ENCODE measurements around the gene ITSN2. TPM values are rescaled to one million over a fixed set of nuclear protein-coding genes. Genes with fewer than 3 reads are reported as not detected.
A peak's percentile ranks its signal among the peaks of the same experiment; 100 is the strongest.

The ITSN2 gene
- total and polyA plus RNA-seq, 2 experiments from 2014 or later = 20.3 to 34.4 TPM

DNA sequence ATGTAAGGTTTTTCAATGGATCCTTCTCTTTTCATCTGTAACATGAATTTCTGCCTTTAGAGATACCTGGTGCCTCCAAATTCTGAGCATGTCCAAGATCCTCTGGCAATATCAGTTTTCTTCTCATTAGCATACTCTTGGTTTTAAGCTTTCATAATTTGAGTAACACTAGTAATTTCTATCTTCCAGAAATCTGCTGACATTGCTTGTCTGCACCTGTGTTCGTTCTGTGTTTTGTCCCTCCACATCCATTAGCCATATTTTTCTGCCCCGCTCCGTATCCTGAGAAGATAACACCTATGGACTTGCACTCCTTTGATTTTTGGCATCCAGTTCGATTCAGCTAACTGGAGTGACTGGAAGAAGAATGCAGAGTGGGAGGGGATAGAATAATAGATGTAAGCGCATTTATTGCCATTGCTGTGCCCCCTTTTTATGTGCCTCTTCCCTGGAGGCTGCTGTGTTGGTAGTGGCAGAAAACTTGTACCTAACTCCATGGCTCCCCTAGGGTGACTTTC lies 32.3 kb upstream of the ITSN2 start:
- Histone ChIP-seq H3K27ac (no peak overlapping the region), H3K9me3 (ENCODE audit: low read depth) (no peaks in the 10 kb centered on the region), H3K4me3 (no peak overlapping the region), H3K9me2 (replicated peaks; ENCODE audit: insufficient read depth) (no peaks in the 10 kb centered on the region), H2AFZ (no peak overlapping the region), H3K36me3 (replicated peaks; ENCODE audit: insufficient read depth, low read depth) (no peaks in the 10 kb centered on the region), H3K27me3 (no peaks in the 10 kb centered on the region), H3K4me2 (no peak overlapping the region), H4K20me1 (ENCODE audit: insufficient read depth, poor library complexity, severe bottlenecking) (no peaks in the 10 kb centered on the region), H3K79me2 (no peaks in the 10 kb centered on the region), H3K4me1 (ENCODE audit: insufficient read depth) (no peaks in the 10 kb centered on the region)
- no peak for TF ChIP-seq EZH2 (IDR thresholded peaks at IDR 0.05; ENCODE audit: borderline replicate concordance)
- no peak for TF ChIP-seq EZH2phosphoT487 (IDR thresholded peaks at IDR 0.05; ENCODE audit: low read depth, severe bottlenecking, unreplicated experiment)
- TF ChIP-seq, protein P1, sequence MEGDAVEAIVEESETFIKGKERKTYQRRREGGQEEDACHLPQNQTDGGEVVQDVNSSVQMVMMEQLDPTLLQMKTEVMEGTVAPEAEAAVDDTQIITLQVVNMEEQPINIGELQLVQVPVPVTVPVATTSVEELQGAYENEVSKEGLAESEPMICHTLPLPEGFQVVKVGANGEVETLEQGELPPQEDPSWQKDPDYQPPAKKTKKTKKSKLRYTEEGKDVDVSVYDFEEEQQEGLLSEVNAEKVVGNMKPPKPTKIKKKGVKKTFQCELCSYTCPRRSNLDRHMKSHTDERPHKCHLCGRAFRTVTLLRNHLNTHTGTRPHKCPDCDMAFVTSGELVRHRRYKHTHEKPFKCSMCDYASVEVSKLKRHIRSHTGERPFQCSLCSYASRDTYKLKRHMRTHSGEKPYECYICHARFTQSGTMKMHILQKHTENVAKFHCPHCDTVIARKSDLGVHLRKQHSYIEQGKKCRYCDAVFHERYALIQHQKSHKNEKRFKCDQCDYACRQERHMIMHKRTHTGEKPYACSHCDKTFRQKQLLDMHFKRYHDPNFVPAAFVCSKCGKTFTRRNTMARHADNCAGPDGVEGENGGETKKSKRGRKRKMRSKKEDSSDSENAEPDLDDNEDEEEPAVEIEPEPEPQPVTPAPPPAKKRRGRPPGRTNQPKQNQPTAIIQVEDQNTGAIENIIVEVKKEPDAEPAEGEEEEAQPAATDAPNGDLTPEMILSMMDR (IDR thresholded peaks at IDR 0.05; ENCODE audit: poor library complexity) = no peak
- whole genome bisulfite sequencing (ENCODE audit: low lambda C conversion rate, missing lambda C conversion rate) = 85% methylated on average over 5 of the region's 5 CpGs
- no peak for DNase-seq (ENCODE audit: low spot score)

DNA sequence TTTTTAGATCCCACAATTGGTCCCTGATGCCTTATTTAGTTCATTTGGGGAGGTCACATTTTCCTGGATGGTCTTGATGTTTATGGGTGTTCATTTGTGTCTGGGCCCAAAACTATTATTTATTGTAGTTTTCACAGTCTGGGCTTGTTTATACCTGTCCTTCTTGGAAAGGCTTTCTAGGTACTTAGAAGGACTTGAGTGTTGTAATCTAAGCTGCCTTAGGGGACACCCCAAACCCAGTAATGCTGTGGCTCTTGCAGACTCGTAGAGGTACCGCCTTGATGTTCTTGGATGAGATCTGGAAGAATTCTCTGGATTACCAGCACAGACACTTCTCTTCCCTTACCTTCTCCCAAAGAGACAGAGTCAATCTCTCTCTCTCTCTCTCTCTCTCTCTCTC lies 25.0 kb upstream of the ITSN2 start:
- TF ChIP-seq, protein P1 (IDR thresholded peaks at IDR 0.05; ENCODE audit: poor library complexity) = no peak
- TF ChIP-seq EZH2 (IDR thresholded peaks at IDR 0.05; ENCODE audit: borderline replicate concordance) (no peak), EZH2phosphoT487 (IDR thresholded peaks at IDR 0.05; ENCODE audit: low read depth, severe bottlenecking, unreplicated experiment) (no peak)
- no peaks in the 10 kb centered on the region for H3K9me3 ChIP-seq (ENCODE audit: low read depth)
- WGBS (ENCODE audit: low lambda C conversion rate, missing lambda C conversion rate) = 77% methylated on average over 2 of the region's 2 CpGs
- no peak for DNase-seq (ENCODE audit: low spot score)
- no peak overlapping the region for H2AFZ ChIP-seq
- H3K79me2 ChIP-seq = no peaks in the 10 kb centered on the region
- no peak overlapping the region for H3K27ac ChIP-seq
- no peak overlapping the region for H3K4me2 ChIP-seq
- H3K4me3 ChIP-seq = no peak overlapping the region
- no peaks in the 10 kb centered on the region for H3K9me2 ChIP-seq (replicated peaks; ENCODE audit: insufficient read depth)
- H3K27me3 ChIP-seq = no peaks in the 10 kb centered on the region
- H4K20me1 ChIP-seq (ENCODE audit: insufficient read depth, poor library complexity, severe bottlenecking) = no peaks in the 10 kb centered on the region
- H3K4me1 ChIP-seq (ENCODE audit: insufficient read depth) = peaks cover 7% of the 10 kb centered on the region
- H3K36me3 ChIP-seq (replicated peaks; ENCODE audit: insufficient read depth, low read depth) = no peaks in the 10 kb centered on the region

DNA sequence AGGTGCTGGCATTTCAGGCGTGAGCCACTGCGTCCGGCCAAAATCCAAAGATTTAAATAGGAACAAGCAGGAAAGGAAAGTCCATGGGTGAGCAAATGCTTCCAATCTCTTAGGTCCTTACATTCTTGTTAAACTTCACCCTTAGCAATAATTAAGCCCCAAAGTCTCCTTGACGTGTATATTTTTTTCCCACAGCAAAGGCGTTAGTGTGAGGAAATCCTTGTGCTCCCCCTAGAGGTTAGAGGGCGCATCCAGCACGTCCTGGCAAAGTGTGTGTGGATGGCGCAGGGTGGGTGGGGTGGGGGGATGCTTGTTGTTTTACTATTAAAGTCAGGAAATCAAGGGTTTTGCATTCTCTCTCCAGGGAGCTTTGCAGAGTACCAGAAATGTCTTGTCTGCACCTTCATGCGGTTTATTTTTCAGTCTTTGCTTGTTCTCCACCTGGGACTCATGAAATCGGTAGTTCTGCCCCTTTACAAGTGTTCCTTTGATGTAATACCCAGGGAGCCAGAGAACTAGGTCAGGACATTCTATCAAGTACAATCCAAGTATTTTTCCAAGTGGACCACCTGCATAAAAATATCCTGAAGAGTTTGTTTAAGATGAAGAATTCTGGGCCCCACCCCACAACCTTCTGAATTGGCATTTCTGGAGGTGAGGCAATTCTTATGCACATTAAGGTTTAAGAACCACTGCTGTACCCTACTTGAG lies 22.2 kb upstream of the ITSN2 start:
- peaks cover 8% of the 10 kb centered on the region for H3K4me1 ChIP-seq (ENCODE audit: insufficient read depth)
- no peak overlapping the region for H2AFZ ChIP-seq
- H3K9me3 ChIP-seq (ENCODE audit: low read depth) = no peaks in the 10 kb centered on the region
- no peak overlapping the region for H3K27ac ChIP-seq
- H3K36me3 ChIP-seq (replicated peaks; ENCODE audit: insufficient read depth, low read depth) = no peaks in the 10 kb centered on the region
- no peak overlapping the region for H3K4me2 ChIP-seq
- no peaks in the 10 kb centered on the region for H3K27me3 ChIP-seq
- H3K79me2 ChIP-seq = no peaks in the 10 kb centered on the region
- TF ChIP-seq, protein P1 (IDR thresholded peaks at IDR 0.05; ENCODE audit: poor library complexity) = peak; percentile 90
- no peak for TF ChIP-seq EZH2phosphoT487 (IDR thresholded peaks at IDR 0.05; ENCODE audit: low read depth, severe bottlenecking, unreplicated experiment)
- no peaks in the 10 kb centered on the region for H3K9me2 ChIP-seq (replicated peaks; ENCODE audit: insufficient read depth)
- H3K4me3 ChIP-seq = no peak overlapping the region
- 30% methylated on average over 10 of the region's 10 CpGs for WGBS (ENCODE audit: low lambda C conversion rate, missing lambda C conversion rate)
- DNase-seq (ENCODE audit: low spot score) = peak; percentile 83
- H4K20me1 ChIP-seq (ENCODE audit: insufficient read depth, poor library complexity, severe bottlenecking) = no peaks in the 10 kb centered on the region

Data from hepatocyte (in vitro differentiated cells).